MM.1S (cell line): ENCODE measurements around the gene RIPPLY2.

Experiments used
- DNase-seq: peaks from one replicate; pipeline ENCODE4 v3.0.0-alpha.2; 2015
- H2AFZ ChIP-seq: fragments of 300-600 bp; sonication (generic); 2 replicates; pipeline ENCODE4 v1.6.0; 2016; ENCODE audit warnings: antibody characterized with exemption, low read length
- H3F3A ChIP-seq: fragments of 300-600 bp; sonication (generic); 2 replicates; pipeline ENCODE4 v1.6.1; 2016; ENCODE audit warnings: mild to moderate bottlenecking, antibody characterized with exemption, low read length, moderate library complexity, mixed read lengths; ENCODE audit not compliant: insufficient read depth
- H3K27ac ChIP-seq: fragments of 300-600 bp; sonication (generic); 2 replicates; pipeline ENCODE4 v1.5.1; 2016; ENCODE audit warnings: mild to moderate bottlenecking, low read length
- H3K27me3 ChIP-seq: fragments of 300-600 bp; sonication (generic); replicated peaks from 2 replicates; pipeline ENCODE4 v1.6.0; 2016; ENCODE audit warnings: low read length; ENCODE audit not compliant: insufficient read depth
- H3K36me3 ChIP-seq: fragments of 300-600 bp; sonication (generic); replicated peaks from 2 replicates; pipeline ENCODE4 v1.6.1; 2016; ENCODE audit warnings: mild to moderate bottlenecking, low read length, mixed read lengths; ENCODE audit not compliant: insufficient read depth
- H3K4me1 ChIP-seq: fragments of 300-600 bp; sonication (generic); 2 replicates; pipeline ENCODE4 v1.6.1; 2016; ENCODE audit warnings: low read length, mixed read lengths
- H3K4me2 ChIP-seq: fragments of 300-600 bp; sonication (generic); 2 replicates; pipeline ENCODE4 v1.6.0; 2016; ENCODE audit warnings: low read depth, low read length
- H3K4me3 ChIP-seq: fragments of 300-600 bp; sonication (generic); 2 replicates; pipeline ENCODE4 v1.5.1; 2016; ENCODE audit warnings: low read length, mixed read lengths
- H3K79me2 ChIP-seq: fragments of 300-600 bp; sonication (generic); 2 replicates; pipeline ENCODE4 v1.6.1; 2016; ENCODE audit warnings: mixed run types, low read length, mixed read lengths
- H3K9ac ChIP-seq: fragments of 300-600 bp; sonication (generic); 2 replicates; pipeline ENCODE4 v1.6.1; 2016; ENCODE audit warnings: low read length, mixed read lengths
- H3K9me2 ChIP-seq: fragments of 300-600 bp; sonication (generic); replicated peaks from 2 replicates; pipeline ENCODE4 v1.6.1; 2016; ENCODE audit warnings: mild to moderate bottlenecking, low read length, mixed read lengths; ENCODE audit not compliant: insufficient read depth
- H3K9me3 ChIP-seq: fragments of 300-600 bp; sonication (generic); replicated peaks from 2 replicates; pipeline ENCODE4 v1.6.1; 2016; ENCODE audit warnings: mild to moderate bottlenecking, low read length, mixed read lengths; ENCODE audit not compliant: insufficient read depth
- H4K20me1 ChIP-seq: fragments of 300-600 bp; sonication (generic); 2 replicates; pipeline ENCODE4 v1.6.1; 2016; ENCODE audit warnings: mild to moderate bottlenecking, low read length, moderate library complexity, mixed read lengths; ENCODE audit not compliant: insufficient read depth
- EZH2 ChIP-seq: fragments of 300-600 bp; sonication (generic); optimal IDR thresholded peaks from 2 replicates; pipeline ENCODE3; 2017; ENCODE audit warnings: low read depth, mild to moderate bottlenecking, antibody characterized with exemption, low read length, mixed read lengths
- EZH2phosphoT487 ChIP-seq: fragments of 300-600 bp; sonication (generic); IDR thresholded peaks from 2 replicates; pipeline ENCODE4 v1.6.1; 2018; ENCODE audit warnings: antibody characterized with exemption, low read length
- TF ChIP-seq, protein P1 (sequence below): fragments of 300-600 bp; sonication (generic); IDR thresholded peaks from 2 replicates; pipeline ENCODE4 v1.5.1; 2016; ENCODE audit warnings: antibody characterized with exemption, low read length, mixed read lengths

Gene RIPPLY2

DNA sequence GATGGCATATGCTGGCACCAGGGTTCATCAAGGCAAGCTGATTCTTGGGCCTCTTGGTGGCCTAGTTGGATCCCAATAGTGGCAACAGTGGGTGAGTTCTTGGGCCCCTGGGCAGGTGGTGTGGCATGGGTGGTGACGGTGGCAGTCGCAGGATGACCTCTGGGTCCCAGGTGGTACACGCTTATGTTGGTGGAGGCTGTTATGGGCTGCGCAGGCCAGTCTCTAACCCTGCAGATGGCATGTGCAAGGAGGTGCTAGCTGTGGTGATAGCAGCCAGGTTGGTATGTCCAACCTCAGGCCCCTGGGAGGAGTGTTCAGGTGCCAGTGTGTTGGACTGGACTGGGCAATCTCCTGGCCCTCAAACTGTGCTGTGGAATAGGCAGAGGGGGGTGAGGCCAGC is 52.5 kb downstream of the RIPPLY2 start:
- H2AFZ ChIP-seq = no peak overlapping the region
- H3K27ac ChIP-seq = no peak overlapping the region
- DNase-seq = no peak
- no peak overlapping the region for H3K9ac ChIP-seq
- H3K9me3 ChIP-seq = no peaks in the 10 kb centered on the region
- H3F3A ChIP-seq = no peaks in the 10 kb centered on the region
- no peaks in the 10 kb centered on the region for H3K9me2 ChIP-seq
- TF ChIP-seq EZH2phosphoT487 (no peak), EZH2 (no peak)
- TF ChIP-seq, protein P1, sequence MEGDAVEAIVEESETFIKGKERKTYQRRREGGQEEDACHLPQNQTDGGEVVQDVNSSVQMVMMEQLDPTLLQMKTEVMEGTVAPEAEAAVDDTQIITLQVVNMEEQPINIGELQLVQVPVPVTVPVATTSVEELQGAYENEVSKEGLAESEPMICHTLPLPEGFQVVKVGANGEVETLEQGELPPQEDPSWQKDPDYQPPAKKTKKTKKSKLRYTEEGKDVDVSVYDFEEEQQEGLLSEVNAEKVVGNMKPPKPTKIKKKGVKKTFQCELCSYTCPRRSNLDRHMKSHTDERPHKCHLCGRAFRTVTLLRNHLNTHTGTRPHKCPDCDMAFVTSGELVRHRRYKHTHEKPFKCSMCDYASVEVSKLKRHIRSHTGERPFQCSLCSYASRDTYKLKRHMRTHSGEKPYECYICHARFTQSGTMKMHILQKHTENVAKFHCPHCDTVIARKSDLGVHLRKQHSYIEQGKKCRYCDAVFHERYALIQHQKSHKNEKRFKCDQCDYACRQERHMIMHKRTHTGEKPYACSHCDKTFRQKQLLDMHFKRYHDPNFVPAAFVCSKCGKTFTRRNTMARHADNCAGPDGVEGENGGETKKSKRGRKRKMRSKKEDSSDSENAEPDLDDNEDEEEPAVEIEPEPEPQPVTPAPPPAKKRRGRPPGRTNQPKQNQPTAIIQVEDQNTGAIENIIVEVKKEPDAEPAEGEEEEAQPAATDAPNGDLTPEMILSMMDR = no peak
- no peak overlapping the region for H3K4me3 ChIP-seq
- H3K79me2 ChIP-seq = peaks cover 77% of the 10 kb centered on the region
- H3K36me3 ChIP-seq = no peaks in the 10 kb centered on the region
- H3K4me2 ChIP-seq = no peak overlapping the region
- H4K20me1 ChIP-seq = no peaks in the 10 kb centered on the region; the same call in 1 of the 2 replicates
- no peaks in the 10 kb centered on the region for H3K4me1 ChIP-seq
- no peaks in the 10 kb centered on the region for H3K27me3 ChIP-seq
